ENCODE measurements around the gene CXorf58. TPM values are rescaled to one million over a fixed set of nuclear protein-coding genes. Genes with fewer than 3 reads are reported as not detected.
A peak's percentile ranks its signal among the peaks of the same experiment; 100 is the strongest.

Gene CXorf58
- total and polyA plus RNA-seq, 9 of the 15 experiments (the other 6 are each of a cell fraction or from before 2014, with no cell fraction given) = 0.10 to 0.27 (median 0.16) TPM; not detected in 3

DNA sequence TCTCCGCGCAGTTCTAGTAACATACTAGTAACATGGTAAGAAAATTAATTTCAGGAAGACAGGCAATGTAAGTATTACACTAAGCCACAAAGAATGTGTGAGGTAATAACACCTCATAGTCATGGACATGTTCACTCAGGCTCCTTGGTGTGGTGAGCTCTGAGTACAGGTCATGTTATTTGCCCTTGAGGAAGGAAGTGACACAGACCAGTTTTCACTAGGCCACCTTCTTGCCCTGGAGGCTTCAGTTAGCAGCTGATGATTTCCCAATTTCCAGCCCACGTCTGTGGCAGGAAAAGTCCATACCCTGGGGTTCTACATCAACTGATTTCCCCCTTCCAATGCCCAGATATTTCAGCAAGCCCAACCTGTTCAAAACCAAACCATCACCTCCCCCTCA lies 6.7 kb upstream of the CXorf58 start:
- intact Hi-C loops (cut with micrococcal nuclease) = loop anchor here (5.0 kb wide), 1 partner anchor 59 kb away; no protein-coding TSS in a partner anchor
- no peak overlapping the region for H3K9ac ChIP-seq (ENCODE audit: insufficient read depth in 1 of 2, low read depth in 2 of 2, low read length in 2 of 2)
- H3K27me3 ChIP-seq (ENCODE audit: control insufficient read depth in 2 of 2, insufficient read depth in 2 of 2, low read length in 2 of 2) = no peaks in the 10 kb centered on the region
- H3K9me1 ChIP-seq (ENCODE audit: control insufficient read depth, insufficient read depth, low read length) = no peaks in the 10 kb centered on the region
- H3K9me3 ChIP-seq (replicated peaks; ENCODE audit: control insufficient read depth, insufficient read depth, low read depth, low read length) = no peaks in the 10 kb centered on the region
- peaks cover 3% of the 10 kb centered on the region for H4K20me1 ChIP-seq (replicated peaks; ENCODE audit: control insufficient read depth, insufficient read depth, low read length)
- peaks cover 6% of the 10 kb centered on the region; the same call in 1 of the 3 replicates for H3K36me3 ChIP-seq (ENCODE audit: control insufficient read depth, insufficient read depth, low read length)
- FAIRE-seq (no peak), DNase-seq (ENCODE audit: extremely low read depth in 1 of 4, low spot score in 3 of 4) (no peak), ATAC-seq (0 out of 3 replicates have a peak, but pooled peaks have one; percentile 17)
- no peak overlapping the region for H3K4me3 ChIP-seq
- H3K27ac ChIP-seq (ENCODE audit: extremely low read depth, low read depth, low read length) = no peak overlapping the region
- TF ChIP-seq ZNF175 (CRISPR knock-in tag; IDR thresholded peaks at IDR 0.05; ENCODE audit: low read depth) (no peak), CEBPG (CRISPR knock-in tag; IDR thresholded peaks at IDR 0.05) (no peak), CEBPG (tag; conservative IDR thresholded peaks at IDR 0.05 in 1 of 2, IDR thresholded peaks at IDR 0.05 in 1 of 2) (peak in 1 of 2 experiments; percentile 70; a peak in 2 of 4 replicates), ZBED1 (IDR thresholded peaks at IDR 0.05) (no peak), KHSRP (IDR thresholded peaks at IDR 0.05) (no peak), ESRRA (IDR thresholded peaks at IDR 0.05; ENCODE audit: borderline replicate concordance, low read depth) (peak; percentile 55; the same call in 1 of the 2 replicates), MAZ (CRISPR knock-in tag; conservative IDR thresholded peaks at IDR 0.05 in 1 of 2, IDR thresholded peaks at IDR 0.05 in 1 of 2) (no peak), PHB (CRISPR knock-in tag; IDR thresholded peaks at IDR 0.05) (no peak), SMARCC2 (IDR thresholded peaks at IDR 0.05; ENCODE audit: low read depth) (no peak), ZNF347 (CRISPR knock-in tag; IDR thresholded peaks at IDR 0.05; ENCODE audit: low read depth) (no peak)
- WGBS (ENCODE audit: insufficient coverage, low coverage, missing lambda C conversion rate) = 77% methylated on average over 3 of the region's 3 CpGs
- in situ Hi-C loops (cut with MboI) = loop anchor here (5.0 kb wide), 3 partner anchors 119 to 209 kb away; partner anchors contain the start of gene SAT1
- CTCF ChIA-PET (ENCODE audit: low intra/inter-chr PET ratio) = interaction anchor here (0.8 to 4.0 kb wide), 4 partner anchors 119 to 207 kb away, joined by 3 to 74 read pairs (median 32); partner anchors contain the start of gene SAT1
- H3K79me2 ChIP-seq (ENCODE audit: control insufficient read depth, insufficient read depth, low read length) = peaks cover 36% of the 10 kb centered on the region
- no TSS peak for BruUV-seq (replicated peaks)
- no peak overlapping the region for H3K4me2 ChIP-seq (ENCODE audit: insufficient read depth, low read length)
- POLR2A ChIA-PET = interaction anchor here (1.1 to 1.4 kb wide), 3 partner anchors 118 to 205 kb away, joined by 3 to 4 read pairs (median 4); partner anchors contain the start of gene SAT1
- no peak overlapping the region for H2AFZ ChIP-seq (ENCODE audit: low read depth, low read length)
- peaks cover 2 to 18% of the 10 kb centered on the region in 2 experiments; a peak in 3 of 5 replicates for H3K4me1 ChIP-seq (replicated peaks in 1 of 2; ENCODE audit: control insufficient read depth in 2 of 2, insufficient read depth in 2 of 2, low read length in 2 of 2)
